ENCODE results near the gene UBAC1.

UBAC1 gene, protein sequence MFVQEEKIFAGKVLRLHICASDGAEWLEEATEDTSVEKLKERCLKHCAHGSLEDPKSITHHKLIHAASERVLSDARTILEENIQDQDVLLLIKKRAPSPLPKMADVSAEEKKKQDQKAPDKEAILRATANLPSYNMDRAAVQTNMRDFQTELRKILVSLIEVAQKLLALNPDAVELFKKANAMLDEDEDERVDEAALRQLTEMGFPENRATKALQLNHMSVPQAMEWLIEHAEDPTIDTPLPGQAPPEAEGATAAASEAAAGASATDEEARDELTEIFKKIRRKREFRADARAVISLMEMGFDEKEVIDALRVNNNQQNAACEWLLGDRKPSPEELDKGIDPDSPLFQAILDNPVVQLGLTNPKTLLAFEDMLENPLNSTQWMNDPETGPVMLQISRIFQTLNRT

DNA sequence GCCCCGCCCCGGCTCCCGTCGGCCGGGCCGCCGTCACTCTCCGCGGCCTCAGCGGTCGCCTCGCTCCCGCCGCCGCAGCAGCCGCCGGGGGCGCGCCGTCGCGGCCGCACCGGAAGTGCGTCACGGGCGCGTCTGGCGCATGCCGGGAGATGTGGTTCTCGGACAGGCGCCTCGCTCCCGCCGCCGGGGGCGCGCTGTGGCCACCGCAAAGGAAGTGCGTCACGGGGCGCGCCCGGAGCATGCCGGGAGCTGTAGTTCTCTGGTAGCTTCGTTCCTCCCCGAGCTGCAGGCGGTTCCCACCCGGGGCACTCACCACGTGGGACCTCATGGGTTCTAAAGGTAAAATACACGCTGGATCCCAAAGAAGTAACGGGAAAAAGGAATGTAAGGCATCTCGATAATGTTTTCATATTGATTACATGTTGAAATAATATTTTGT lies at the start of gene UBAC1:
Gene UBAC1 (minus strand): TSS at position 97 of the 439 bp plus-strand sequence. CDS start 211 bp downstream, outside the sequence.
- peak; percentile 92 to 96 for DNase-seq

DNA sequence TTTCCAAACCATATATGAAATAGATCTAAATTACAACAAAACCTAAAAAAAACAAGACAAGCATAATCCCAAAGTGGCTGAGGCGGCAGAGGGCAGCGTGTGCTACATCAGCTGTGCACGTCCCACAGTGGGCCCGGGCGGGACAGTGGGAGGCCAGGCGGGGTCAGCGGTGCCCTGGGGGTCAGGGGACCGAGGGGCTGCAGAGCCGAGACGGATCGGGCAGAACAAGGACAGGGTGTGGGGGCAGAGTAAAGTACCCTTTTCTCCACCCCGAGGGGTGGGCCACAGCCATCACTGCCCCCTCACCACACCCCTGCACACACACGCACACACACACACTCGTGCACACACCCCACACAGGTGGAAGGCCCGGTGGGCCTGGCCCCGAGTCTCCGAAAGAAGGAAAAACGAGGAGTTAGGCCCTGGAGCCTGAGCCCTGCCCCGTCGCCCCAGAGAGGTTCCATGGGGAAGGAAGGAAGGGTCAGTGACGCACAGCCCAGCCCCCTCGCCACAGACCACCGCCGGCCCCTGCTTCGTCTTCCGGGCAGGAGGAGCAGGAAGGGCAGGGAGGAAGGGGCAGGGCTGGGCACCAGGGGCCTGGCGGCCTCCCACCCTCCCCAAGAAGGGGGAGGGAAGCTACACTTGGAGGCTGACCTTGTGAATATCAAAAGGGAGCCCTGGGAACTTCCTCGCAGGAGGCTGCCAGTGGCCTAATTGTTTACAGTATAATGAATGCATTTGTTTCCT lies 49.6 kb upstream of the UBAC1 start:
- DNase-seq: no peak

DNA sequence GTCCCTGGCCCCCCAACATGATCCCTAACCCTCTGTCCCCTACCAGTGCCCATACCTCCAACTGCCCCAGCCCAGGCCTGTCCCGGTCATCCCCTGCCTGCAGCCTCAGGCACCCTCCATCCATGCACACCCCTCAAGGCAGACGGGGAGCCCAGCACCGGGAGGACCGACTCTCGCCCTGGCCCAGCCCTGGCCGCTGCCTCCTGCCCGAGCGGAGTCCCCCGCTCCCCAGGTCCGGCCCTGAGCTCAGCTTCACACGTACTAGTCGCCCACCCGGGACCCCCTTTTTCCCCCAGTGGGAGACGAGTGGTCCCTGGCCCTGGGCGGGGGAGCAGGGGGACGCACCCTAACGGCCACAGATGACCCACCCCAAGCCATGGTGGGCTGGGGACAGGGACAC lies 49.0 kb upstream of the UBAC1 start:
- no peak for DNase-seq

DNA sequence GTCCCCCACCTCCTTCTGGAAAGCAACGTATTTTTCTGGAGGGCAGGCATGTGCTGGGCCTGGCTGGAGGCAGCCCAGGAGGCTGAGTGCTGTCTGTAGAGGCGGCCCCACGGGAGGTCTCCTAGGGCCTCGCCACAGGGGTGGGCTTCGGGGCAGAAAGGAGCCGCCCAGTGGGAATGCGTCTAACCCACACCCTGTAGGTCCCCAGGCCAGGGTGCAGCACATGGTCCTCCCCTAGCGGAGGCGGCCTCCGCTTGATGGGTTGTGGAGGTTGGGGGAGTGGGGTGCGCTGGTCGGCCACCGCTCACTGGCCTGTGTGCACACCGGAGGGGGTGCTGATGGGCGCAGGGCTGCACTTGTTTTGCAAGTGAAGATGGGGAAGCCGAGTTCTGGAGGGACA lies 48.3 kb upstream of the UBAC1 start:
- DNase-seq: no peak

DNA sequence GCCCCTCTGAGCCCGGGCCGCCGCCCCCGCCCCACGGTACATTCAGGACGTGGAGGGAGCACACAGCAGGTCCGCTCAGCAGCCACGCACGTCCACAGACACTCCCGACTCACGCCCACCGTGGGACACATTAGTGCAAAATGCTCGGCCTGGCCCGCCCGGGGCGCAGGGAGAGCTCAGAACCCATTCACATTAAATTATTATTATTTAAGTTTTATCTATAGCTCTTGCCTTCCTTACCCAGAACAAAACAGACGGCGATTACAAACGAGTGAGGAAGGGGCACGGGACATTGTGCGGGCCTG lies 47.5 kb upstream of the UBAC1 start:
- DNase-seq: no peak

DNA sequence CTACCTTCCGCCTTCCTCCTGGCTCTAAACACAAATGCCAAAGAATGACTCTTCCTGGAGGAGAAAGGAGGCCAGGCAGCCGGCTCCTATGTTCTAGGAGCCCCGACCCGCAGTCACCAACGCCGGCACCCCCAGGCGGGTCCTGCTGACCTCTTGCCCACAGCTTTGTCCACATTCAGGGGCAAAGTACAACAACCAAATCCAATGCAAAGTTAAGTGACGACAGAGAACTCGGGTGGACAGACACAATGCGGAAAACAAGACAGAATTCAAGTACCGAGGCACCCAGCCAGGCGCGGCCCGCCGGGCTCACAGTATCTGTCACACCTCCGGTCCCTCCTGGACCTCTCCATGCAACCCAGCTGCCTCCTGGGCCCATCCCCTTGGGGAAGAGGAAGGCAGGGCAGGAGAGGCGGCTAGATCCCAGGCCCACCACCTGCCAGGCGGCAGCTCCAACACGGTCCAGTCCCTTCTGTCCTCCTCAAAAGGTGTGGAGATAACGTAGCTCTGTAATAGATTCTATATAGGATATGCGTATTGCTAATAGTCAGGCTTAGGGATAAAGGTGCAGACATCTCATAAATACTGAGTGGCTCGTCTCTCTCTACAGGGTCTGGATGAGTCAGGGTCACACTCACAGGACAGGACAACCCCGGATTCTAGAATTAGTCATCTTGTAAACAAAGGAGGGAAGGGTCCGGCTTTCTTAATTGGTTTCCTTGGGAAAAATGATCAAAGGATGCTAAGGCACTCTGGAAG lies 46.9 kb upstream of the UBAC1 start:
- no peak for DNase-seq

DNA sequence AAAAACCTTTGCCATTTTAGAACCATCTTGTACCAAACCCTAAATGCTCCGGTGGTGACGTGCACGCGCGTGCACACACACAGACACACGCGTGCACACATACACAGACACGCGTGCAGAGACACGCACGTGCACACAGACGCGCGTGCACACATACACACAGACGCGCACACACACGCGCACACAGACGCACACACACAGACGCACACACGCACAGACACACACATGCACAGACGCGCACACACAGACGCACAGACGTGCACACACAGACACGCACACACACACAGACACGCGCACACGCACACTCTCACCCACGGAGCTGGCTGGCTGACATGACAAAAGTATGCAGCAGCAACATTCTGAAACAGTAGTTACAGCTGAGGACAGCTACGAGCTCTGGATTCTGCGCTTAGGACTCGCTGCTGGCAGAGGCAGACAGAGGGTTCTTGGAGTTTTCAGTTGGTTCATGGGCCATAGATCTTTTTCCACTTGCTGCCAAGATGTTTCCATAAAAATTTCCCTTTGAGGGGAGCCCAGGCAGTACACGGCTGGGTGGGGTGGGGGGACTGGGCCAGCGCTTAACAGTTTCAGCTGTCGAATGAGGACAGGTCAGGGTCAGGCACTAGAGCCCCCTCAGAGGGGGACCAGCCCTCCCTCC lies 46.2 kb upstream of the UBAC1 start:
- no peak for DNase-seq

DNA sequence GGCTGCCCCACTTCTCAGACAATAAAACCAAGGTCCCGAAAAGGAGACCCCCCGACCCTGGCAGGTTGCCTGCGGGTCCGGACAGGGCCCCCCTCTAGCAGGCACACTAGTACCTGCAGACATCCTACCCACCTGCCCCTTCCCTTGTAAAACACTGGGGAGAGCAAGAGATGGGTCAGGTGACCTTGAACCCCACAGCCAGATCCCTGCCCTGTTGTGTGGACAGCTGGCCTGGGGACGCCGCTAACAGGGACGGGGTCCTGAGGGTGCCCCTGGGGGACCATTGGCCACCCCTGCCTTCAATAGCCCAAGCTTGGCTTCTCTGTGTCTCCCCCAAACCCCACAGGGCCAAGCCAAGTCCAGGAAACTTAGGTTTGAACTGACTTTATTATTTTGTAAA lies 45.0 kb upstream of the UBAC1 start:
- DNase-seq: no peak

DNA sequence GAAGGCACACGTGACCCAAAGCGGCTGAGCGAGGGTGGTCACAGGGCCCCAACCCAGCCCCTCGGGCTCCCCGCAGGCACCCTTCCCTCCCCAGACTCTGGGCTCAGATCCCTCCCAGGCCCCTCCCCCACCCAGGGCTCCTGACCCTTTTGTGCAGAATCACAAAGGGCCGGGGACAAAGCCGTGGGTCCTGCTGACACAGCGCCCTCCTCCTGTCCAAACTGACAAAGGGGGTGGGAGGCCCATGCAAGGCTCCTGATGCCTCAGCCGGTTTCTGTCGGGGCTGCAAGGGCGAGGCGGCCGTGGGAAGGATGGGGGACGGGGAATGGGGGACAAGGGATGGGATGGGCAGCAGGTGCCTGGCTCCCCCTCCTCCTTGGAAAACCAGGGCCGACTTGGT lies 43.5 kb upstream of the UBAC1 start:
- DNase-seq: no peak

DNA sequence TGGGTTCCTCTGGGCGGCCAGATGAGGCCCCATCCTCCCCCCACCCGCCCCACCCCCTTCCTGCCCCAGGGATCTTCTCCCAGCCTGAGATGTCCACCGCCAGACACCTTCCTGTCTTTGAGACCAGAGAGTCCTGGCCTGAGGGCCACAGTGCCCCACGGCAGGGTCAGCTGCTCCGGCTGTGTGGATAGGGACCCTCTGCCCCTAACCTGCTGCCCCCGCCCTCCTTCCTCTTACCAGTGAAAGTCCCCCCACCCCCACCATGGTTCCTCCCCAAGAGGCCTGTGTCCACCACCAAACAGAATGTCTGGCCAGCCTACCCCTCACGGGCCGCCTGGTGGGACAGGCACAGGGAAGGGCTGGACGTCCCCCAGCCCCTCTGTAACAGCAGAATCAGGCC lies 43.0 kb upstream of the UBAC1 start:
- no peak for DNase-seq

DNA sequence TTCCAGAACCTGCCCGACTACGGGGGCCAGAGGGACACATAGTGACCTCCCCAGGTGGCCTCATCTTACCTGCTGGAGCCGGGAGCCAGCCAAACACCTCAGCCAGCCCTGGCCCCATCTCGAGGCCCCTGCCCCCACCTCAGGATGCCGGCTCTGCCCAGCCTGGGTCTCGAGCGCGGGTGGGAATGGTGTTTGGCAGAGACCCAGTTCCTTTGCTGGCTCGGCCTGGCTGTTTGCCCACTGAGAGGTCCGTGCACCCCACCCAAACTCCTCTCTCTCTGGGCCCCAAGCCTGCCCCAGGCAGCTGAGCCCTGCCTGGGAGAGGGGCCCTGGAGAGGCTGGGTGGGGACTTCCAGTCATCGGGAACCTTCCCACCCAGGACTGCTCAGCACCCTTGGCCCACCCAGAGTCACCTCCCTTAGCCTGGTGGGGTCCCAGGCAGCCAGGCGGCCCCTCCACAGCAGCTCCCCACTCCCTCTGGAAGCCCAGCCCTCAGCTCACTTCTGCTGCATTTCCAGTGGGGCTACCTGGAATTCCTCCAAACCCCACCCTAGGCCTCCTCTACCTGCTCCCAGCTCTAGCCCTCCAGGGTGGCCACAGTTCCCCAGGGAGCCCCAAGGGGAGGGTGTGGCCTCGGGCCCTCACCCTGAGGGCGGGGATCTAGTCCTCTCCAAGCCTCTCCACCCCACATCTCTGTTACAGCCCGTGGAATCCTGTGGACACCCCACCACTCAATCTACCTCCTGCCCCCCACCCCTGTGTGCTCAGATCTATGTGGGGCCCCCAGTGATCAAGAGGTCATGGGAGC lies 42.4 kb upstream of the UBAC1 start:
- DNase-seq: no peak

DNA sequence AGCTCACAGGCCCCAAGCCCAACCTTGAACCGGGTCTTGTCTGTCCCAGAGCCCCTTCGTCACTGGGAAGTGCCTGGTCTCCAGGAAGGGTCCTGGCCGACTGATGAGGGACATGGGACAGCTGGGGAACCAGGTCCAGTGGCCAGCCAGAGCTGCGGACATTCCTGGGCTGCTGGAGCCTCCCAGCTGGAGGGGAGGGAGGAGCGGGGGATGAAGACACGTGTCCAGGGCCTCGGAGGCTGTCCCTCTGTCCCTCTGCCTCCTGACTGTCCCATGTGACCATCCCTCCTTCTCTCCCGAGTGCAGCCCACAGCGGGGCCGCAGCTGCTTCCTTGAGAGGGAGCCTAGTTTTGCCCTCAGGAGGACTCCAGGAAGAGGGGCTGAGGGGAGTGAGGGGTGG lies 41.7 kb upstream of the UBAC1 start:
- no peak for DNase-seq

DNA sequence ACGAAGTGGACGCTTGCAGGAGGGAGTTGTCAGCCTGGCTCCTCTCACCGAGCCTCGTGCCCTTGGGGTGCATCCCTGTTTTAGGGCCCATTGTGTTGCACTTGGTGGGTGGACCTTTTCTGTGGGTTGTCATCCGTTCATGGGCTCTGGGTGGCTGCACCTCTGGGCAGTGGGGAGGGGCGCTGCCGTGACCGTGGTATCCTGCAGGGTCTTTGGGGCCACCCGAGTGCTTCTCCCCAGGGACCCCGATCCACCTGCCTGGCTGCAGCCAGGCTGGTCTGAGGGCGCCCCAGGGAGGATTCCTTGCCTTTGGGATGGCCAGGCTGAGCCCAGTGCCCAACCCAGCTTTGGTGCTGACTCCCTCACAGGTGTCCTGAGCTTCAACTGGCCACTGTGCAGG lies 41.0 kb upstream of the UBAC1 start:
- no peak for DNase-seq

DNA sequence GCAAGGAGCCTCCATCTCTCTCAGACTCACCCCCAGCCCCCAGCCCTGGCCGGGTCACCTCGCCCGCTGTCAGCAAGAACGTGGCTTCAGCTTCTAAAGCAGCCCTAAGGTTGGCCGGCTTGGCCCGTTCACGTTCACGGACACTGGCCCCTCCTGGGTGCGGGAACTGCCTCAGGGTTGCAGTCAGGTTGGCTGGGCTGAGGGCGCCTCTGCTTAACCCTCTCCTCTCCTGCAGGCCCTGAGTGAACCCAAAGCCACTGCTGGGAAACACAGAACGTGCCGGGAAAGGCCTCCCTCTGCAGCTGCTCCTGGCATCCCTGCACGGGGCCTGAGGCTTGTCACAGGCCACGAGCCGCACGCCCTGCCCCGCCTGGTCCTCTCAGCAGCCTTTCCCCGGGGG lies 40.1 kb upstream of the UBAC1 start:
- no peak for DNase-seq

DNA sequence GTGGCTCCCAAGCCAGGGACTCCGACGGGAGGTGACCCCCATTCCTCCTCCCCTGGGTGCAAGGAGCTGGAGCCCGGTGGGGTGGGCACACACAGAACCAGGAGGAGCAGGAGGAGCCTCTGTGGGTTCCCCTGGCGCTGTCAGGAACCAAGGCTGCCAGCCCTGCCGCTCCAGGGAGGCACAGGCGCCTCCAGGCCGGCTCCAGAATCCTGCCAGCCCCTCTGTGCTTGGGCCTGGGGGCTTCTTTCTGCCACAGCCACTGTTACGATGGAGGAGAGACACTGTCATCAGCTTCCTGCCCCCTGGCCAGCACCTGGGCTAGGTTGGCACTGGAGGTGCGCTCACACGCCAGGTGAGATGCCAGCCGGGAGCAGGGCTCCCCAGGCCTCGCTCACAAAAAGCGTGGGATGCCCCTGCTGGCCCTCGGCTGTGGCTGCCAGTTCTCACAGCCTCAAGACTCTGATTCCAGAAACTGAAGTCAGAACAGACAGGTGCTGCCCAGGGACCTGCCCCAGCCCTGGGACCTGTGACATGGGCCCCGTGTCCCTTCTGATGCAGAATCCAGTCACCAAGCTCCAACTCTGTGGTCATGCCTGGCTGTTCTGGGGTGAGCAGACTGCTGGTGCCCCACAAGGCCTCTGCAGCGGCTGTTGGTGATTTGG lies 37.4 kb upstream of the UBAC1 start:
- no peak for DNase-seq

DNA sequence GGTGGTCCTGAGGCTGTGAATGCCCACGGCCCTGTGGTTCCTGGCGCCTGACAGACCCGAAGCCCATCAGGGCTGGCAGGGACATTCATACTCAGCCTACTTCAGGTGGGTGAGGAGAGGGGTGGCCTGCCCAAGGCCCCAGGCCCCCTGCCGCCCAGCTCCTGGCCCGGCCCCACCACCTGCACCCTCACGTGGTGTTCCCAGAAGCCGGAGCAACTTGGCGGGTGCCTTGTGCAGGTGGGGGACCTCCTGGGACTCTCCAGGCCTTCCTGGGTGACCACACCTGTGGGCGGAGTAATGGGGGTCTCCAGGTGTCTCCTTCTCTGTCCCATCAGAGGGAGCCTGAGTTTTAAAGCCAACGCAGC lies 36.8 kb upstream of the UBAC1 start:
- DNase-seq: no peak

DNA sequence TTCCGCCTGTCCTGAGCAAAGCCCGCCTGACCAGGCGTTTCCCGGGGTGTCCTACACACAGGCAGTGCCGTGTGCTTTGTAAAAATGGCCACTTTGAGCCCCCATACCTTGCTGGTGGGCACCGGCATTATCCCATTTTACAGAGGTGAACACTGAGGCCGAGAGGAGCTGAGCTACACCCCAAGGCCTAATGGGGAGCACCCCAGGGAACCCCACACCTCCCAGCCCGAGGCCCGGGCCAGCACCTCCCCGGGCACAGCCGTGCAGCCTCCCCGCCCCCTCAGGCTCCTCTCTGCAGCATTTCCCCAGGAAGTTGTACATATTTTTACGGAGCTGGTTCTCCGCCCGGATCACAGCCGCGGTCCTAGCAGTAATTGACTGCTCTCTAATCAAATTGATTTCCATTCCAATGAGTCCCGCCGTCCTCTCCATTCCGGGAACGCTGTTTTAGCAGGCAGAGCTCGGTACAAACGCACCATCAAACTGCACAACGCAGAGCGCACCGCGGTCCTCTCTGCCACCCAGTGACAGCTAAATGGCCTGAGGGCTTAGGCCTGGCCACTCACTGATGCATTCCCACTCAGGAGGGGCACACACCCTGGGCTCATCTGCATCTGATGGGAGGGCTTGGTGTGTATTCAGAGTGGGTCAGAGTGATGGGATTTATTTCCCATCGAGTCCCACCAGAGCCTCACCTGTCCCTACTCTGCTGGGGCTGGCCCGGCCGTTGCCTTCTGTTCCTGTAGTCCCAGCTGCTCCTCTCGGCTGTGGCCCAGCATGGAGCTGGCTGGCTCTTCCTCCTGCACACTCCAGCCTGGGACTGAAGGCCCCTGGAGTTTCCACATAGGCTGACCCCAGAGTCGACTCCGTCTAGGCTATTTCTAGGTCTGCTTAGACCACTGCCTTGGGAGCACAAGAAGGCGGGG lies 36.2 kb upstream of the UBAC1 start:
- no peak for DNase-seq

DNA sequence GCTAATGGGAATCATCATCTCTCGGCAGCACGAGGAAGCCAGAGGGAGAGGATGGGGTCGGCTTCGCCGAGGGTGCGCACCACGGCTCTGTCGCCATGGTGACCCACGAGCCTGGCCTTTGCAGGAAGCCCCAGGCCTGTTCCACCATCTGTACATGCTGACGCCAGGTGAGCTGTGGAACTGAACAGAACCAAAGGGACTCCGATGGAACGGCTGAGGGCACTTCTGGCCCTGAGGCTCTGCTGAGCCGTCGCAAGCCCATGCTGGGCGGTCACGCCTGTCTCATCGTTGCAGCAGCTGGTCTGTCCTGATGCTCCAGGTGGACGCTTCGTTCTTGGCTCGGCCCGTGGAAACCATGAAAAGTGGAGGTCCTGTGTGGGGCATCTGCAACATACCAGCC lies 34.6 kb upstream of the UBAC1 start:
- no peak for DNase-seq

DNA sequence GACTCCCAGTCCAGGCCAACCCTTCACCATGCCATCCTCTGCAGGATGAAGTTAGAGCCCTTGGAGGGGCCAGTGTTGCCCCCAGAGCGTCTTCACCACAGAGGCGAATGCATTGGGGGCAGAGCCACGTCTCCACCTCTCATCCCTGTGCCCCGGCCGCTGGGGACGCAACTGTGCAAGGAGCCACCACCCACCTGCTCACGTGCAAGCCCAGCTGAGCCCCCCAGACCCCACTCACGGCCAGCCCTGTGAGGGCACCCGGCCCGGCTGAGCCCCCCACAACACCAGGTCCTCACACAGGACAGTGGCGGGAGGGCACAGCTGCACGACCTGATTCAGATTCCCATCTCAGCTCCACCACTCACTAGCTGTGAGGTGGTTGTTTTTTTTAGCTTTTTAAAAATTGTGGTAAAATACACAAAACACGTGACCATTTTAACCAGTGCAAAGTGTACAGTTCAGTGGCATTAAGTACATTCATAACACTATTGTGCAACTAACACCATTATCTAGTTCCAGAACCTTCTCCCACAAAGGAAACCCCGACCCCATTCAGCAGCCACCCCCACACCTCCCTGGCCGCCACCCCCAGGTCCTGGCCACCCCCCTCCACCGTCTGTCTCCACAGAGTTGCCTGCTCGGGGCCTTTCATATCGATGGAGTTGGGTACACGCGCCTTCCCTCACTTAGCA lies 33.5 kb upstream of the UBAC1 start:
- DNase-seq: peak; percentile 25 to 62

All from inflammatory macrophage treated with lipopolysaccharide for 1 hour (primary cell).